Transverse colon (tissue), 4 donors: Measurements from ENCODE around the gene STAM. TPM values are rescaled to one million over a fixed set of nuclear protein-coding genes. Genes with fewer than 3 reads are reported as not detected.

Source experiments
- DNase-seq: peaks from one replicate; pipeline ENCODE4 v3.0.0-alpha.2; 2019
- H3K27ac ChIP-seq, 4 donors: fragments of 200-600 bp; sonication (generic); 2 replicates each; pipeline ENCODE4 v1.5.1; 2016 to 2018; ENCODE audit warnings: inconsistent platforms in 4 of 4
- H3K27me3 ChIP-seq: fragments of 200-600 bp; sonication (generic); 2 replicates; pipeline ENCODE4 v1.5.1; 2017; ENCODE audit warnings: inconsistent platforms
- H3K36me3 ChIP-seq, 4 donors: fragments of 200-600 bp; sonication (generic); 2 replicates each; pipeline ENCODE4 v1.5.1; 2017 to 2019; ENCODE audit warnings: inconsistent platforms in 4 of 4
- H3K4me1 ChIP-seq, 4 donors: fragments of 200-600 bp; sonication (generic); 2 replicates each; pipeline ENCODE4 v1.5.1; 2017 to 2020; ENCODE audit warnings: inconsistent platforms in 4 of 4
- H3K4me3 ChIP-seq, 4 donors: fragments of 200-600 bp; sonication (generic); 1 replicate in 1 of 4; 2 replicates in 3 of 4; pipeline versions ENCODE4 v1.5.1 to v1.6.1; 2017 to 2019; ENCODE audit warnings: inconsistent platforms in 4 of 4
- H3K9me3 ChIP-seq, 2 donors: fragments of 200-600 bp; sonication (generic); 2 replicates each; pipeline ENCODE4 v1.5.1; 2017 to 2019; ENCODE audit warnings: inconsistent platforms in 2 of 2
- CTCF ChIP-seq, 5 experiments: fragments of 200-600 bp in 3 of 5; fragments of 450-650 bp in 2 of 5; sonication (generic) in 3 of 5; IDR thresholded peaks; 1 replicate in 2 of 5; 2 replicates in 3 of 5; pipeline ENCODE4 v1.5.1; 2016 to 2017; ENCODE audit warnings: antibody characterized with exemption in 5 of 5, inconsistent platforms in 3 of 5, mild to moderate bottlenecking in 2 of 5, moderate library complexity in 1 of 5
- EP300 ChIP-seq: sonication (generic); formaldehyde crosslinking; IDR thresholded peaks from one replicate; pipeline ENCODE4 v1.6.1; 2017; ENCODE audit warnings: antibody characterized with exemption, low read depth
- POLR2A ChIP-seq: fragments of 450-650 bp; IDR thresholded peaks from one replicate; pipeline ENCODE4 v1.6.1; 2016; ENCODE audit warnings: antibody characterized with exemption, mild to moderate bottlenecking, moderate library complexity
- POLR2AphosphoS5 ChIP-seq, 3 donors: sonication (generic); formaldehyde crosslinking; IDR thresholded peaks; one replicate each; pipeline ENCODE4 v1.6.1; 2016; ENCODE audit warnings: antibody characterized with exemption in 3 of 3
- WGBS, 2 donors: methylation state at CpG; one replicate each; pipeline ENCODE4 v1.1.5; 2018; ENCODE audit warnings: low coverage in 1 of 2; 5-methylcytosine and 5-hydroxymethylcytosine counted together
- in situ Hi-C, 4 donors: fragments of 200-750 bp; cut with MboI; loops; one replicate each; pipeline versions ENCODE4 v1.15.0 to v1.15.1; 2017; ENCODE audit warnings: low sequenced_read_pairs in 3 of 4, low pct_ligation_motif_present in 1 of 4, low pct_unique_long_range_greater_than_20kb in 1 of 4
- intact Hi-C: fragments of 100-400 bp; cut with DNase I; formaldehyde crosslinking; loops from one replicate; pipeline ENCODE4 v1.15.1; 2023; ENCODE audit warnings: low total_unique reads
- total RNA-seq, 4 donors: library from RNA; depleted of rRNA; stranded (reverse); fragments of >200 nt; gene quantifications; one replicate each; pipeline ENCODE4 v1.1.0, GENCODE V29; 2016

Gene STAM
- total RNA-seq, 4 donors from 2014 or later = 1.9 to 18.4 (median 9.3) TPM

- in situ Hi-C loops = loop anchor here in 2 of 4 donors (5.0 to 25.0 kb wide), 2 partner anchors 127 to 503 kb away; no protein-coding TSS in a partner anchor
- DNase-seq = no peak
- TF ChIP-seq CTCF (IDR thresholded peaks at IDR 0.05) = no peak
- no peak for TF ChIP-seq POLR2A
- no peak for TF ChIP-seq EP300
- no peak for TF ChIP-seq POLR2AphosphoS5 (IDR thresholded peaks at IDR 0.05)
- no peak overlapping the region for H3K27ac ChIP-seq
- no peak overlapping the region for H3K4me3 ChIP-seq
- WGBS, 2 donors = 87 to 98% methylated on average over 8 to 9 of the region's 9 CpGs
- intact Hi-C loops = no loop called here
- H3K27me3 ChIP-seq = no peaks in the 10 kb centered on the region
- H3K4me1 ChIP-seq = peaks cover 0 to 12% (median 5%) of the 10 kb centered on the region in 4 donors
- H3K9me3 ChIP-seq = no peaks in the 10 kb centered on the region
- H3K36me3 ChIP-seq = no peaks in the 10 kb centered on the region
Observed at GRCh38 chr10:17734432-17735080, 90.6 kb downstream of the STAM start.

GRCh38 chr10:17735166-17735941, 91.4 kb downstream of the STAM start:
- Histone ChIP-seq H3K36me3 (no peaks in the 10 kb centered on the region), H3K27ac (no peak overlapping the region), H3K9me3 (no peaks in the 10 kb centered on the region), H3K4me3 (no peak overlapping the region), H3K4me1 (peaks cover 0 to 12% (median 5%) of the 10 kb centered on the region in 4 donors), H3K27me3 (no peaks in the 10 kb centered on the region)
- no peak for DNase-seq
- in situ Hi-C loops = loop anchor here in 2 of 4 donors (5.0 to 25.0 kb wide), 2 partner anchors 128 to 502 kb away; no protein-coding TSS in a partner anchor
- intact Hi-C loops = no loop called here
- 68 to 76% methylated on average over 10 to 15 of the region's 15 CpGs for WGBS, 2 donors
- TF ChIP-seq EP300 = no peak
- TF ChIP-seq POLR2A = no peak
- TF ChIP-seq POLR2AphosphoS5 (IDR thresholded peaks at IDR 0.05) = no peak
- no peak for TF ChIP-seq CTCF (IDR thresholded peaks at IDR 0.05)

GRCh38 chr10:17736223-17736622, 92.3 kb downstream of the STAM start:
- Histone ChIP-seq H3K4me1 (peaks cover 0 to 7% (median 5%) of the 10 kb centered on the region in 4 donors), H3K36me3 (no peaks in the 10 kb centered on the region), H3K27me3 (no peaks in the 10 kb centered on the region), H3K4me3 (no peak overlapping the region), H3K27ac (no peak overlapping the region), H3K9me3 (no peaks in the 10 kb centered on the region)
- intact Hi-C loops = no loop called here
- DNase-seq = no peak
- in situ Hi-C loops = loop anchor here in 2 of 4 donors (5.0 to 25.0 kb wide), 2 partner anchors 129 to 501 kb away; no protein-coding TSS in a partner anchor
- TF ChIP-seq CTCF (IDR thresholded peaks at IDR 0.05) (no peak), EP300 (no peak), POLR2A (no peak), POLR2AphosphoS5 (IDR thresholded peaks at IDR 0.05) (no peak)
- 86 to 96% methylated on average over 1 to 2 of the region's 2 CpGs for whole genome bisulfite sequencing, 2 donors
